Activated CD8-positive, alpha-beta memory T cell treated with anti-CD3 and anti-CD28 coated beads, Interleukin-2, amount 50 U/mL, for 1 hour (primary cell): ENCODE measurements around the gene RORC.

Experiments used
- DNase-seq: peaks from one replicate; pipeline ENCODE4 v3.0.0-alpha.2; 2020; ENCODE audit errors: extremely low read depth

Gene RORC

GRCh38 chr1:151825751-151826660 is 5.6 kb downstream of the RORC start:
- DNase-seq = no peak

GRCh38 chr1:151825204-151825603 is 6.4 kb downstream of the RORC start:
- no peak for DNase-seq

- no peak for DNase-seq
Measured at GRCh38 chr1:151823175-151823574, 8.4 kb downstream of the RORC start.

GRCh38 chr1:151822404-151822803 is 9.2 kb downstream of the RORC start:
- no peak for DNase-seq

GRCh38 chr1:151820940-151821339 is 10.7 kb downstream of the RORC start:
- DNase-seq = no peak

- no peak for DNase-seq
Measured at GRCh38 chr1:151819976-151820623, 11.5 kb downstream of the RORC start.

GRCh38 chr1:151819227-151819835 is 12.3 kb downstream of the RORC start:
- no peak for DNase-seq

- DNase-seq = no peak
Measured at GRCh38 chr1:151817353-151817730, 14.3 kb downstream of the RORC start.

- no peak for DNase-seq
Measured at GRCh38 chr1:151816548-151817352, 14.9 kb downstream of the RORC start.

- DNase-seq = no peak
Measured at GRCh38 chr1:151815716-151816327, 15.8 kb downstream of the RORC start.

- no peak for DNase-seq
Measured at GRCh38 chr1:151814971-151815545, 16.5 kb downstream of the RORC start.

GRCh38 chr1:151814426-151814825 is 17.2 kb downstream of the RORC start:
- DNase-seq = no peak

- DNase-seq = no peak
Measured at GRCh38 chr1:151813271-151813977, 18.2 kb downstream of the RORC start.

GRCh38 chr1:151811181-151811580 is 20.4 kb downstream of the RORC start:
- no peak for DNase-seq

GRCh38 chr1:151809985-151810556 is 21.5 kb downstream of the RORC start:
- no peak for DNase-seq

- no peak for DNase-seq
Measured at GRCh38 chr1:151809290-151809984, 22.2 kb downstream of the RORC start.

- DNase-seq = no peak
Measured at GRCh38 chr1:151807766-151808165, 23.8 kb downstream of the RORC start.

GRCh38 chr1:151807131-151807530 is 24.5 kb downstream of the RORC start:
- DNase-seq = no peak

- no peak for DNase-seq
Measured at GRCh38 chr1:151806170-151806569, 25.4 kb downstream of the RORC start.
